Upper lobe of left lung (tissue), 4 donors: ENCODE results near the gene DCTN4.

Experiments
- POLR2A ChIP-seq, 4 donors: fragments of 450-650 bp; IDR thresholded peaks; one replicate each; pipeline ENCODE4 v1.5.1; 2016 to 2017; ENCODE audit warnings: antibody characterized with exemption in 4 of 4, mild to moderate bottlenecking in 2 of 4
- POLR2AphosphoS5 ChIP-seq, 2 donors: sonication (generic); formaldehyde crosslinking; IDR thresholded peaks; one replicate each; pipeline ENCODE4 v1.5.1; 2017; ENCODE audit warnings: antibody characterized with exemption in 2 of 2

GRCh38 chr5:150753463-150753862, 5.4 kb downstream of the DCTN4 start:
- no peak for TF ChIP-seq POLR2A (IDR thresholded peaks at IDR 0.05)
- no peak for TF ChIP-seq POLR2AphosphoS5 (IDR thresholded peaks at IDR 0.05)
